Astrocyte (in vitro differentiated cells and primary cell): ENCODE results near the gene SMAD4. TPM values are rescaled to one million over a fixed set of nuclear protein-coding genes. Genes with fewer than 3 reads are reported as not detected.

Experiments
- DNase-seq: peaks from one replicate; pipeline ENCODE4 v3.0.0-alpha.2; 2010; ENCODE audit warnings: low read depth
- FAIRE-seq: peaks from 2 replicates; lab custom pipeline; 2011; peaks lifted over from hg19 to GRCh38; lab: Jason Lieb, UNC
- H2AFZ ChIP-seq: 2 replicates; pipeline ENCODE4 v1.6.0; 2012; ENCODE audit warnings: low read depth, low read length, inconsistent platforms
- H3K27ac ChIP-seq: 2 replicates; pipeline ENCODE4 v1.5.1; 2011; ENCODE audit warnings: low read depth, low read length, inconsistent platforms
- H3K27me3 ChIP-seq: 2 replicates; pipeline ENCODE4 v1.6.0; 2011; ENCODE audit warnings: low read length, inconsistent platforms; ENCODE audit not compliant: insufficient read depth
- H3K36me3 ChIP-seq: 2 replicates; pipeline ENCODE4 v1.5.1; 2011; ENCODE audit warnings: low read length, inconsistent platforms; ENCODE audit not compliant: insufficient read depth
- H3K4me1 ChIP-seq: 2 replicates; pipeline ENCODE4 v1.5.1; 2011; ENCODE audit warnings: low read length, inconsistent platforms; ENCODE audit not compliant: insufficient read depth
- H3K4me2 ChIP-seq: 2 replicates; pipeline ENCODE4 v1.6.0; 2012; ENCODE audit warnings: low read length, inconsistent platforms
- H3K4me3 ChIP-seq: 2 replicates; pipeline ENCODE4 v1.5.1; 2011; ENCODE audit warnings: low read depth, mild to moderate bottlenecking, low read length, inconsistent platforms; ENCODE audit not compliant: insufficient read depth
- H3K79me2 ChIP-seq: 2 replicates; pipeline ENCODE4 v1.6.0; 2012; ENCODE audit warnings: mild to moderate bottlenecking, low read length, inconsistent platforms; ENCODE audit not compliant: insufficient read depth
- H3K9ac ChIP-seq: 2 replicates; pipeline ENCODE4 v1.6.0; 2012; ENCODE audit warnings: mild to moderate bottlenecking, low read length, inconsistent platforms
- H3K9me3 ChIP-seq: 2 replicates; pipeline ENCODE4 v1.5.1; 2012; ENCODE audit warnings: low read depth, mild to moderate bottlenecking, low read length, inconsistent platforms; ENCODE audit not compliant: insufficient read depth
- H4K20me1 ChIP-seq: 2 replicates; pipeline ENCODE4 v1.6.0; 2012; ENCODE audit warnings: low read length, inconsistent platforms; ENCODE audit not compliant: insufficient read depth
- H3K27ac Mint-ChIP-seq: one replicate; pipeline ENCODE4 v1.8.0; 2021; ENCODE audit warnings: mild to moderate bottlenecking, mixed read lengths; ENCODE audit not compliant: unreplicated experiment
- H3K27me3 Mint-ChIP-seq: one replicate; pipeline ENCODE4 v1.8.0; 2021; ENCODE audit warnings: low read depth, mixed read lengths; ENCODE audit not compliant: unreplicated experiment
- H3K36me3 Mint-ChIP-seq: one replicate; pipeline ENCODE4 v1.8.0; 2021; ENCODE audit warnings: low read depth, mixed read lengths; ENCODE audit not compliant: unreplicated experiment
- H3K4me1 Mint-ChIP-seq: one replicate; pipeline ENCODE4 v1.8.0; 2021; ENCODE audit warnings: low read depth, mixed read lengths; ENCODE audit not compliant: unreplicated experiment
- H3K4me3 Mint-ChIP-seq: one replicate; pipeline ENCODE4 v1.8.0; 2021; ENCODE audit warnings: mild to moderate bottlenecking, moderate library complexity, mixed read lengths; ENCODE audit not compliant: unreplicated experiment
- H3K9me3 Mint-ChIP-seq: one replicate; pipeline ENCODE4 v1.8.0; 2021; ENCODE audit warnings: mild to moderate bottlenecking, mixed read lengths; ENCODE audit not compliant: unreplicated experiment
- CTCF ChIP-seq: IDR thresholded peaks from 2 replicates; pipeline ENCODE4 v1.5.1; 2011; ENCODE audit warnings: low read depth, mild to moderate bottlenecking, inconsistent platforms, low read length, moderate library complexity; ENCODE audit not compliant: insufficient read depth
- EZH2 ChIP-seq: IDR thresholded peaks from 2 replicates; pipeline ENCODE4 v1.6.1; 2012; ENCODE audit warnings: mild to moderate bottlenecking, low read length, inconsistent platforms; ENCODE audit not compliant: insufficient read depth
- total RNA-seq: library from RNA; stranded (reverse); gene quantifications from 2 replicates; pipeline ENCODE4 v1.2.1, GENCODE V29; 2021

Gene SMAD4
- total RNA-seq, 1 donor from 2014 or later, result 87.7 TPM

GRCh38 chr18:51044928-51045585 is 15.0 kb downstream of the SMAD4 start:
- Mint-ChIP-seq H3K27me3 (no peaks in the 10 kb centered on the region), H3K4me1 (peaks cover 26% of the 10 kb centered on the region), H3K27ac (peak overlapping the region; percentile 77), H3K4me3 (peak overlapping the region; percentile 52), H3K9me3 (no peaks in the 10 kb centered on the region), H3K36me3 (no peaks in the 10 kb centered on the region)
- Histone ChIP-seq H4K20me1 (peaks cover 78% of the 10 kb centered on the region), H3K9me3 (no peaks in the 10 kb centered on the region), H3K4me2 (peak overlapping the region; percentile 70), H3K9ac (peak overlapping the region; percentile 42), H3K36me3 (peaks cover 12% of the 10 kb centered on the region), H3K27ac (peak overlapping the region; percentile 11), H3K4me3 (no peak overlapping the region), H3K27me3 (no peaks in the 10 kb centered on the region), H3K4me1 (peaks cover 3% of the 10 kb centered on the region), H3K79me2 (peaks cover 90% of the 10 kb centered on the region), H2AFZ (no peak overlapping the region)
- FAIRE-seq (peak; percentile 23), DNase-seq (peak; percentile 51)
- TF ChIP-seq EZH2 (no peak), CTCF (no peak)

- Mint-ChIP-seq H3K36me3 (peaks cover 5% of the 10 kb centered on the region), H3K27ac (no peak overlapping the region), H3K4me1 (peaks cover 13% of the 10 kb centered on the region), H3K9me3 (no peaks in the 10 kb centered on the region), H3K27me3 (no peaks in the 10 kb centered on the region), H3K4me3 (no peak overlapping the region)
- Histone ChIP-seq H2AFZ (no peak overlapping the region), H3K27ac (no peak overlapping the region), H3K36me3 (peaks cover 16% of the 10 kb centered on the region), H3K9ac (no peak overlapping the region), H3K27me3 (no peaks in the 10 kb centered on the region), H3K4me1 (peaks cover 3% of the 10 kb centered on the region), H3K4me2 (no peak overlapping the region), H4K20me1 (peaks cover 60% of the 10 kb centered on the region), H3K79me2 (peaks cover 65% of the 10 kb centered on the region), H3K4me3 (no peak overlapping the region), H3K9me3 (no peaks in the 10 kb centered on the region)
- DNase-seq (no peak), FAIRE-seq (no peak)
- TF ChIP-seq CTCF, result no peak
- no peak for TF ChIP-seq EZH2
Observed at GRCh38 chr18:51048190-51048589, 18.2 kb downstream of the SMAD4 start.

- H3K4me3 Mint-ChIP-seq, result no peak overlapping the region
Observed at GRCh38 chr18:51049137-51049536, 19.1 kb downstream of the SMAD4 start.

More at GRCh38 chr18:51049137-51049536, 19.1 kb downstream of the SMAD4 start:
- H3K4me1 Mint-ChIP-seq, result peaks cover 21% of the 10 kb centered on the region
- Histone ChIP-seq H3K79me2 (peaks cover 56% of the 10 kb centered on the region), H3K36me3 (peaks cover 21% of the 10 kb centered on the region), H4K20me1 (peaks cover 56% of the 10 kb centered on the region), H3K27me3 (no peaks in the 10 kb centered on the region), H3K4me1 (peaks cover 3% of the 10 kb centered on the region), H3K27ac (no peak overlapping the region), H3K9ac (no peak overlapping the region), H2AFZ (no peak overlapping the region), H3K9me3 (no peaks in the 10 kb centered on the region), H3K4me2 (no peak overlapping the region), H3K4me3 (no peak overlapping the region)
- H3K27ac Mint-ChIP-seq, result no peak overlapping the region
- TF ChIP-seq CTCF (no peak), EZH2 (no peak)
- H3K27me3 Mint-ChIP-seq, result no peaks in the 10 kb centered on the region
- DNase-seq (no peak), FAIRE-seq (no peak)
- no peaks in the 10 kb centered on the region for H3K9me3 Mint-ChIP-seq
- H3K36me3 Mint-ChIP-seq, result peaks cover 5% of the 10 kb centered on the region
